Endothelial cell of umbilical vein (primary cell): ENCODE data around the gene CTNND2. TPM values are rescaled to one million over a fixed set of nuclear protein-coding genes. Genes with fewer than 3 reads are reported as not detected.

Experiments
- BruUV-seq: library from RNA; stranded (reverse); fragments of 400-500 nt; replicated peaks from 2 replicates; lab custom pipeline; 2021; lab: Mats Ljungman, UMichigan
- CTCF ChIA-PET: fragments of 300-600, 350-600 bp; sonication (Branson Sonifier 250); formaldehyde crosslinking; loops from one replicate; lab custom pipeline; 2021; ENCODE audit warnings: antibody characterized with exemption, inconsistent platforms; lab: Charles Lee
- POLR2A ChIA-PET: fragments of 300-600, 350-600 bp; sonication (Branson Sonifier 250); formaldehyde crosslinking; loops from one replicate; lab custom pipeline; 2021; ENCODE audit warnings: antibody characterized with exemption, inconsistent platforms; lab: Charles Lee
- DNase-seq: peaks from one replicate; pipeline ENCODE4 v3.0.0-alpha.2; 2011; ENCODE audit warnings: low read depth, low spot score
- FAIRE-seq: peaks from 2 replicates; lab custom pipeline; 2011; peaks lifted over from hg19 to GRCh38; lab: Jason Lieb, UNC
- H2AFZ ChIP-seq: 2 replicates; pipeline ENCODE4 v1.6.0; 2012; ENCODE audit warnings: low read depth, low read length, control low read depth, inconsistent platforms
- H3K27ac ChIP-seq: 2 replicates; pipeline ENCODE4 v1.5.1; 2011; ENCODE audit warnings: low read depth, mild to moderate bottlenecking, control low read depth, low read length, moderate library complexity; ENCODE audit not compliant: insufficient read depth
- H3K27me3 ChIP-seq, 2 experiments: 2 replicates each; pipeline versions ENCODE4 v1.6.0 to v1.6.1; 2011; ENCODE audit warnings: low read length in 2 of 2, mixed read lengths in 1 of 2; ENCODE audit not compliant: control insufficient read depth in 2 of 2, insufficient read depth in 2 of 2
- H3K36me3 ChIP-seq, 2 experiments: 2 replicates in 1 of 2; 3 replicates in 1 of 2; pipeline ENCODE4 v1.5.1; 2011; ENCODE audit warnings: low read length in 2 of 2, mild to moderate bottlenecking in 1 of 2, moderate library complexity in 1 of 2; ENCODE audit not compliant: control insufficient read depth in 2 of 2, insufficient read depth in 2 of 2; ENCODE audit errors: extremely low read depth in 1 of 2
- H3K4me1 ChIP-seq: 3 replicates; pipeline ENCODE4 v1.5.1; 2011; ENCODE audit warnings: mild to moderate bottlenecking, low read length; ENCODE audit not compliant: control insufficient read depth, insufficient read depth; ENCODE audit errors: extremely low read depth
- H3K4me2 ChIP-seq: 2 replicates; pipeline ENCODE4 v1.6.1; 2011; ENCODE audit warnings: low read length, control low read depth, mixed read lengths; ENCODE audit not compliant: insufficient read depth
- H3K4me3 ChIP-seq, 3 experiments: fragments of 200-600 bp in 1 of 3; sonication (generic), shearing (Covaris generic) in 1 of 3; replicated peaks in 1 of 3; 2 replicates each; pipeline ENCODE4 v1.5.1; 2011 to 2016; ENCODE audit warnings: control low read depth in 3 of 3, low read length in 3 of 3, mild to moderate bottlenecking in 2 of 3, inconsistent platforms in 1 of 3, low read depth in 1 of 3, moderate library complexity in 1 of 3; ENCODE audit not compliant: insufficient read depth in 1 of 3
- H3K79me2 ChIP-seq: 2 replicates; pipeline ENCODE4 v1.6.0; 2012; ENCODE audit warnings: low read length, inconsistent platforms; ENCODE audit not compliant: control insufficient read depth, insufficient read depth
- H3K9ac ChIP-seq: replicated peaks from 2 replicates; pipeline ENCODE3; 2011; ENCODE audit warnings: low read length, control low read depth; ENCODE audit not compliant: insufficient read depth; ENCODE audit errors: extremely low read depth
- H3K9me1 ChIP-seq: replicated peaks from 3 replicates; pipeline ENCODE4 v1.6.0; 2011; ENCODE audit warnings: mild to moderate bottlenecking, low read length; ENCODE audit not compliant: control insufficient read depth, insufficient read depth; ENCODE audit errors: extremely low read depth
- H3K9me3 ChIP-seq: replicated peaks from 2 replicates; pipeline ENCODE4 v1.5.1; 2012; ENCODE audit warnings: low read length, inconsistent platforms; ENCODE audit not compliant: control insufficient read depth, insufficient read depth
- H4K20me1 ChIP-seq: replicated peaks from 2 replicates; pipeline ENCODE3; 2011; ENCODE audit warnings: mild to moderate bottlenecking, low read length; ENCODE audit not compliant: control insufficient read depth, insufficient read depth; ENCODE audit errors: extremely low read depth
- CTCF ChIP-seq, 2 donors: IDR thresholded peaks; 1 replicate in 1 of 2; 2 replicates in 1 of 2; pipeline ENCODE4 v1.5.1; 2011; ENCODE audit warnings: low read length in 2 of 2, mild to moderate bottlenecking in 2 of 2, moderate library complexity in 2 of 2, control low read depth in 1 of 2, inconsistent platforms in 1 of 2, low read depth in 1 of 2; ENCODE audit not compliant: insufficient read depth in 1 of 2; ENCODE audit errors: extremely low read depth in 1 of 2
- EZH2 ChIP-seq: IDR thresholded peaks from 2 replicates; pipeline ENCODE4 v1.6.1; 2012; ENCODE audit warnings: borderline replicate concordance, low read depth, mild to moderate bottlenecking, moderate library complexity, low read length, inconsistent platforms; ENCODE audit not compliant: severe bottlenecking
- FOS ChIP-seq: IDR thresholded peaks from 2 replicates; pipeline ENCODE4 v1.6.1; 2011; ENCODE audit warnings: mild to moderate bottlenecking, low read length, moderate library complexity, borderline replicate concordance; ENCODE audit not compliant: insufficient read depth
- GATA2 ChIP-seq: IDR thresholded peaks from 2 replicates; pipeline ENCODE4 v1.7.0; 2011; ENCODE audit warnings: low read depth, mild to moderate bottlenecking, moderate library complexity, mixed read lengths, low read length; ENCODE audit not compliant: insufficient read length, insufficient read depth
- JUN ChIP-seq: IDR thresholded peaks from 2 replicates; pipeline ENCODE4 v1.6.1; 2011; ENCODE audit warnings: borderline replicate concordance, low read depth; ENCODE audit not compliant: insufficient read length, insufficient read depth
- MAX ChIP-seq: IDR thresholded peaks from 2 replicates; pipeline ENCODE4 v1.6.1; 2011; ENCODE audit not compliant: insufficient read depth, insufficient read length
- MYC ChIP-seq: IDR thresholded peaks from one replicate; pipeline ENCODE4 v1.6.1; 2011; ENCODE audit warnings: mild to moderate bottlenecking, low read depth, low read length
- POLR2AphosphoS5 ChIP-seq: IDR thresholded peaks from 2 replicates; pipeline ENCODE4 v1.6.1; 2012; ENCODE audit warnings: low read depth, mild to moderate bottlenecking, control low read depth, low read length, moderate library complexity; ENCODE audit not compliant: insufficient read depth
- dilution Hi-C: fragments of 300-500 bp; cut with MboI; formaldehyde crosslinking; loops from one replicate; pipeline ENCODE4 v1.15.0; 2019; ENCODE audit warnings: low sequenced_read_pairs; ENCODE audit not compliant: extremely low pct_ligation_motif_present
- intact Hi-C: fragments of 100-400 bp; cut with micrococcal nuclease; formaldehyde crosslinking; loops from one replicate; pipeline ENCODE4 v1.10.0; 2022
- polyA plus RNA-seq, 4 experiments: library from polyadenylated mRNA; depleted of rRNA in 3 of 4; stranded (reverse) in 3 of 4; unstranded in 1 of 4; fragments of >200 nt; gene quantifications; 2 replicates each; pipeline versions ENCODE4 v1.2.1 to v1.2.3, GENCODE V29; 2011 to 2012; ENCODE audit warnings: missing spikeins in 1 of 4
- total RNA-seq: library from RNA; stranded (reverse); gene quantifications from 2 replicates; pipeline ENCODE4 v1.2.3, GENCODE V29; 2021

Gene CTNND2
- total and polyA plus RNA-seq, 2 donors (not counting 3 experiments of a cell fraction or from before 2014, with no cell fraction given), result not detected

GRCh38 chr5:11607944-11608483 lies 296.2 kb downstream of the CTNND2 start:
- H3K9me3 ChIP-seq, result peaks cover 4% of the 10 kb centered on the region
- ChIA-PET POLR2A (no interaction called here), CTCF (no interaction called here)
- H2AFZ ChIP-seq, result no peak overlapping the region
- no peak overlapping the region for H3K27ac ChIP-seq
- H3K9ac ChIP-seq, result no peak overlapping the region
- H3K9me1 ChIP-seq, result no peaks in the 10 kb centered on the region
- FAIRE-seq (no peak), DNase-seq (no peak)
- no peaks in the 10 kb centered on the region for H3K79me2 ChIP-seq
- no peaks in the 10 kb centered on the region for H3K36me3 ChIP-seq
- H3K4me3 ChIP-seq, result no peak overlapping the region
- BruUV-seq, result no TSS peak
- no peaks in the 10 kb centered on the region for H3K4me1 ChIP-seq
- H3K27me3 ChIP-seq, result no peaks in the 10 kb centered on the region
- TF ChIP-seq GATA2 (no peak), FOS (no peak), JUN (no peak), EZH2 (no peak), CTCF (IDR thresholded peaks at IDR 0.05; ENCODE audit: extremely low read depth in 1 of 2, insufficient read depth in 1 of 2, low read depth in 1 of 2, low read length in 2 of 2) (no peak), POLR2AphosphoS5 (no peak), MAX (no peak), MYC (no peak)
- H4K20me1 ChIP-seq, result no peaks in the 10 kb centered on the region
- no peak overlapping the region for H3K4me2 ChIP-seq
- intact Hi-C loops (no loop called here), dilution Hi-C loops (no loop called here)
